Measurements from ENCODE around the gene ARL16.

The ARL16 gene

DNA sequence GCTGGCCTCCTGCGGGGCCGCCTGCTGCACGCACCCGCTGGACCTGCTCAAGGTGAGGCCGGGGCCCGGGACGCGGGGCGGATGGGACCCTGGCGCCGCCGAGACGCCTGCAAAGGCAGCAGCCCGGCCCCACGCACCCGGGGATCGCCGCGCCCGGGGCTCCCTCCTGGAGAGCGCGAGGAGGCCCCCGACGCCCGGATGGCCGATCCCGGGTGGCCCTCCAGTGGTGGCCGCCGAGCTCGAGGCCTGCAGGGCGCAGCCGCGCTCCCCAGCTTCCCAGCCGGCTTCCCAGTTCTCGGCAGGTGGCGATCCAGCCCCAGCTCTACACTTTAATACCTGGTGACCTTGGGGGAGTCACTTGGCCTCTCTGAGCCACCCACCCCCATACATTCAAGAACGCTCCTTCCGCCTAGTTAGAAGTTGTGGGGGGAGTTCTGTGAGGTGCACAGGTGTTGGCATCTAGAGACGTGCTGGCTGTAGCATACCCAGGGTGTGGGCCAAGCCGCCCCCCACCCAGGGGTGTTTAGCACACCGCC lies 28.9 kb upstream of the ARL16 start:
- DNase-seq, result peak; percentile 10

DNA sequence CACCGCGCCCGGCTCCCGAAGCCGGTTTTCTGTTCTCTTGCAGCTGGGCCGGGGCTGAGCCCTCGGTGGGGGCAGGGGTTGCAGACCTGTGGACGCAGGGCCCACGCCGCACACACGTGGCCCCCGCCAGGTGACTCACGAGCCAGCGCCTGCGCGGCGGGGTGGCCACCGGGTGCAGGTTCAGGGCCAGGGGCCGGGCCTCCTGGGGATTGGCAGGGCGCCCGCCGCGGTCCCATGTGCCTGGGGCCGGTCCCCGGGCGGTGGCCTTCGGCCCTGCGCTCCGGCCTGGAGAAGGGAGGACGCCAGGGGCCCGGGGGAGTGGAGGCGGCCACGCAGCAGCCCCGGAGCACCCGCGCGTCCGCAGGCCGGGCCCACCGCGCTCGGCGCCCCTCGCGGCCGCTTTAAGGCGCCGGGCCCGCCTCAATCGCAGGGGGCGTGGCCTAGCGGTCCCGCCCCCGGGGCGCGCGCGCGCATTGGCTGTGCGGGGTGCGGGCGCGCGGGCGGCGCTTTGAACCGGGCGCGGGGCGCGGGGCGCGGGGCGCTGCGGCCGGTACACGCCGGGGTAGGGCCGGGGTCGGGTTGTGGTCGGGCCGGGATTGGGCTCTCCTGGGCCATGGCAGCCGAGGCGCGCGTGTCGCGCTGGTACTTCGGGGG lies 28.3 kb upstream of the ARL16 start, which contains the start of gene SLC25A10:
Gene SLC25A10, plus strand, starts transcription at position 471 of the 654 bp plus-strand sequence. Its CDS starts 143 bp downstream, at position 614.
- DNase-seq, result peak; percentile 74

DNA sequence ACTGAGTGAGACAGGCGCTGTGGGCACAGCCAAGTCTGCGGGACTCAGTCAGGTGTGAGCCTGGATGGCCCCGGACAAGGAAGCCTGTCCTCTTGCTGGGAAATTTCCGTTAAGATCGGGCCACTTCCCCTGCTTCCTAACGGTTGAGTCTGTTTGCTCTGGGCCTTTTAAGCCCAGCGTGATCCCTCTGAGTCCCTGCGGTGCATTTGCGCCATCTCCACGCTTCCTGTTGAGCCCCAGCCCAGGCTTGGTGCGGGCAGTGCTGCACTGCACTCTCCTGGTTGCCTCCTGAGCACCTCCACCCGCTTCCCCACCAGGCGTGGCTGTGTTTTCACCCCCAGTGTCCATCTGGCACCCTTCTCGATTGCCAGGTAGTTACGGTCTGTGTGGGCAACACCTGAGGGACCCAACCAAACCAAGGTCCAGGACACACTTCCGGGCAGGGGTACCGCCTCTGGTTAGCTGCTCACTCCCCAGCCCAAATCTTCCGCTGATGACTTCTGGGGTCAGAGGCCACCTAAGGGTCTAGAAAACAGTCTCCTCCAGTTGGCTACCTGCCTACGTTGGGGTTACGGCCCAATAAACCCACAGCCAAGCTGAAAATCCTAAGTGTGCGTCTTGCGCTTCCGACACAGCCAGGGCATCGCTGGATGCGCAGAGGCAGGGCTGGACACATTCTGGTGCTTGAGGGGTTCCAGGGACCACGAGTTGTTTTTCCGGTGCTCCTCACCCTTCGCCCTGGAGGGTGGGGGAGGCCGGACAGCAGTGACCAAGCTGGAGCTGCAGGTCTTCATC lies 27.1 kb upstream of the ARL16 start:
- DNase-seq, result no peak

DNA sequence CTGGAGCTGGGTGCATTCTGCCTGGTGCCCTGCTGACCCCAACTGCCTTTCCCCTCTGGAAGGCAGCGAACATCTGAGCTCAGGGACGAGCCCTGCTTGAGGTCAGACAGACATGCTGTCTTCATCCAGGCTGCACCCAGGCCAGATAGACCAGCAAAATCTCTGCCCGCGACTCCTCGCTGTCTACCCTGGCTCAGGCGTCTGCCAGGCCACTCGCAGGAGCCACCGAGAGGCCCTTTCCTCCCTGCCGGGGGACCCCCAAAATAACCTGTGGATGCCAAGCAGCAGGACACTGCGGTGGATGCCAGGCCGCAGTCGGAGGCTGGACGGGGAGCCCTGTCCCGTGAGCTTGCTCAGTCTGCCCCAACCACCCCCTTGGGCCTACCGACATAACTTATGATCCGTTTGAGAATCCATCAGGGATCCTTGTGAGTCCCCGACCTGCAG lies 25.2 kb upstream of the ARL16 start:
- DNase-seq, result no peak

- DNase-seq, result no peak
Observed at GRCh38 chr17:81707725-81708646, 24.4 kb upstream of the ARL16 start.

DNA sequence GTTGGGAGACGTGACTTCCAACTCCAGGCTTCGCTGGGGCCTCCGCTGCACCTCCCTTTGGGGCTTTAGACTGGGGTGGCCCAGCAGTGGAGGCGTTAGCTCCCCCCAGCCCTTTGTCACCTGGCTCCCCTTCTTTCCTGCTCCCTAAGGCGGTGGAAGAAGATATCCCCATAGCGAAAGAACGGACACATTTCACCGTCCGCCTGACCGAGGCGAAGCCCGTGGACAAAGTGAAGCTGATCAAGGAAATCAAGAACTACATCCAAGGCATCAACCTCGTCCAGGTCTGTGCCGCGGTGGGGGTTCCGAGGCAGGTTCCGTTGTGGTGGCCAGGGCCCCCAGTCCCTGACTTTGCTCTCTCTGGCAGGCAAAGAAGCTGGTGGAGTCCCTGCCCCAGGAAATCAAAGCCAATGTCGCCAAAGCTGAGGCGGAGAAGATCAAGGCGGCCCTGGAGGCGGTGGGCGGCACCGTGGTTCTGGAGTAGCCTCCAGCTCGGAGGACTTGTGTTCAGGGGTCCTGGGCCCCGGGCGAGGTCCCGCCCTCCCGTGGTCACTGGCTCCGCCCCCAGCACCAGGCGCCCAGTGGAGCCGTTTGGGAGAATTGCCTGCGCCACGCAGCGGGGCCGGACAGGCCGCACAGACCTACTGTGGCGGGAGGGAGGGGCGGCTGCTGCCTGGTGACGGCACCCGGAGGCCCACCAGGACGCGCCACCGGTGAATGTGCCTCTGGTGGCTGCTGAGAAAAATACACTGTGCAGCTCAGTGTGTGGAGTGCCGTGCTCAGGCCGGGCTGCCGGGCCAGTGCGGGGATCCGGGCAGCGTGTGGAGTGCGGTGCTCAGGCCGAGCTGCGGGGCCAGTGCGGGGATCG lies 23.4 kb upstream of the ARL16 start:
- DNase-seq, result no peak

DNA sequence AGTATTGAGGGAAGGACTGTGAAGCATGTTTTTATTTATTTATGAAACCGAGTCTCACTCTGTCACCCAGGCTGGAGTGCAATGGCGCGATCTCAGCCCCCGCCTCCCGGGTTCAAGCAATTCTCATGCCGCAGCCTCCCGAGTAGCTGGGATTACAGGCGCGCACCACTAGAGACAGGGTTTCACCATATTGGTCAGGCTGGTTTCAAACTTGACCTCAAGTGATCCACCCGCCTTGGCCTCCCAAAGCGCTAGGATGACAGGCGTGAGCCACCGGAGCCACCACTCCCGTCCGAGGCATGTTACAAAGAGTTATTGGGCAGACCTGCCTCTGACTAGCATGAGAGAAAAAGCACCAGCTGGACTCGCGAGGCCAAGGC lies 22.6 kb upstream of the ARL16 start:
- DNase-seq, result no peak

GRCh38 chr17:81705518-81706231 lies 22.1 kb upstream of the ARL16 start:
- DNase-seq, result no peak

GRCh38 chr17:81703747-81704654 lies 20.4 kb upstream of the ARL16 start:
- no peak for DNase-seq

- peak; percentile 89 for DNase-seq
Observed at GRCh38 chr17:81702934-81703746, 19.5 kb upstream of the ARL16 start, which contains the start of gene MRPL12. Gene MRPL12 (plus strand): TSS chr17:81703367. CDS start chr17:81703502, 135 bp downstream.

DNA sequence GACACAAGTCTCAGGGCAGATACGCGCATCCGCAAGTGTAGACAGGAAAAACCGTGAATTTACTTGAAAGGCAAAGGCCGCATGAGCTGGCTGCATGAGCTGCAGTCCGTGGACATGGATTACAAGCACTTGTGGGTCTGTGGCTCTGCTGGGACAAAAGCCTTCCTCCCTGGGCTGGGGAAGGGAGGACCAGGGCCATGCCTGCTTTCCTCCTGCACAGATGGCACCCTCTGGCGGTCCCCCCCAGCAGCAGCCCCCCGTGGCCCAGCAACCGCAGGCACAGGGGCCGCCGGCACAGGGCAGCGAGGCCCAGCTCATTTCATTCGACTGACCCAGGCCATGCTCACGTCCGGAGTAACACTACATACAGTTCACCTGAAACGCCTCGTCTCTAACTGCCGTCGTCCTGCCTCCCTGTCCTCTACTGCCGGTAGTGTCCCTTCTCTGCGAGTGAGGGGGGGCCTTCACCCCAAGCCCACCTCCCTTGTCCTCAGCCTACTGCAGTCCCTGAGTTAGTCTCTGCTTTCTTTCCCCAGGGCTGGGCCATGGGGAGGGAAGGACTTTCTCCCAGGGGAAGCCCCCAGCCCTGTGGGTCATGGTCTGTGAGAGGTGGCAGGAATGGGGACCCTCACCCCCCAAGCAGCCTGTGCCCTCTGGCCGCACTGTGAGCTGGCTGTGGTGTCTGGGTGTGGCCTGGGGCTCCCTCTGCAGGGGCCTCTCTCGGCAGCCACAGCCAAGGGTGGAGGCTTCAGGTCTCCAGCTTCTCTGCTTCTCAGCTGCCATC lies 17.9 kb upstream of the ARL16 start:
- DNase-seq, result no peak

GRCh38 chr17:81700353-81701287 lies 17.0 kb upstream of the ARL16 start:
- no peak for DNase-seq

DNA sequence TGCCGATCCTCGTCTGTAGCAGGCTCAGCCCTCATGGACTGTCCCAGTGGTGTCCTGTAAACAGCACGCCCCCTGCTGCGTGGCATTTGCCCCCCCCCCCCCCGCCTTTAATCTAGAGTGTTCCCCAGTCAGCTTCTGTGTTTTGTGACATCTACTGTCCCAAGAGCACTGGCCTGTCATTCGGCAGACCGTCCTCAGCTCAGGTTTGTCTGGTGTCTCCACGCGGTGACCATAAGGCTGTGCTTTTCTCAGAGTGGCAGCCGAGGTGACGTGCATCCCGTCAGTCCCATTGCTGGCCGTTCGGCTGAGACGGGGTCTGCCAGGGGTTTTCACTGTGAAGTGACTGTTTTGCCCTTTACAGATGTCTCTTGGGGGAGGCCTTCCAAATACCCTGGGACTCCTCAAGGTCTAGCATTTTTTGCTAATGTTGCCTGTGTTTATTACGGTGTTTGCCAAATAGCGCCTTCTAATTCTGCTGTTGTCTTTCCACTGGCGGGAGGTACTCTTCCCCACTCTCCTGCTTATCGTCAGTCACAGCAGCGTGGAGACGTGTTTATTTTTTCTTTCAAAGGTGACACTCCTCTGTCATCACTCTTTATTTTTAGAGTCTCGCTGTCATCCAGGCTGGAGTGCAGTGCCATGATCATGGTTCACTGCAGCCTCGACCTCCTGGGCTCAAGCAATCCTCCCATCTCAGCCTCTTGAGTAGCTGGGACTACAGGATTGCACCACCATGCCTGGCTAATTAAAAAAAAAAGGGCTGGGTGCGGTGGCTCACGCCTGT lies 13.9 kb upstream of the ARL16 start:
- no peak for DNase-seq

- DNase-seq, result no peak
Observed at GRCh38 chr17:81696218-81696941, 12.8 kb upstream of the ARL16 start.

DNA sequence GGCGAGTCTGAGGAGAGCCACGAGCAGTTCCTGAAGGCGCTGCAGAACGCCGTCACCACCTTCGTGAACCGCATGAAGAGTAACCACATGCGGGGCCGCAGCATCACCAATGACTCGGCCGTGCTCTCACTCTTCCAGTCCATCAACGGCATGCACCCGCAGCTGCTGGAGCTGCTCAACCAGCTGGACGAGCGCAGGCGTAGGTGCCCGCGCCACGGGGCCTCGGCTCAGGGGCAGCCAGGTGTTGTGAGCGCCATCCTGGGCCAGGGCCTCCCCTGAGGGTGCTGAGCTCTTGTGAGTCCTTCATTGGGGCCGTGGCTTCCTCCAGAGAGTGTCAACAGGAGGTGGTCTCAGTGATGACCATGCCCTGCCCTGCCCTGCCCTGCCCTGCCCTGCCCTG lies 12.2 kb upstream of the ARL16 start:
- DNase-seq, result no peak

Data from fibroblast of skin of abdomen (primary cell).